Measurements from ENCODE around the gene KCNE1. TPM values are rescaled to one million over a fixed set of nuclear protein-coding genes. Genes with fewer than 3 reads are reported as not detected.
A peak's percentile ranks its signal among the peaks of the same experiment; 100 is the strongest.

Gene KCNE1
- total RNA-seq, 1 experiment from 2014 or later: 0.13 TPM

GRCh38 chr21:34519016-34519415, 7.0 kb upstream of the KCNE1 start:
- DNase-seq (ENCODE audit: low spot score): no peak
- H3K27ac ChIP-seq (ENCODE audit: low read depth, low read length, poor library complexity, severe bottlenecking): no peak overlapping the region
- no peaks in the 10 kb centered on the region for H3K9me3 ChIP-seq (ENCODE audit: low read depth, low read length, poor library complexity, severe bottlenecking)
- ChIA-PET CTCF (no interaction called here), POLR2A (ENCODE audit: low non-redundant PET) (no interaction called here)
- intact Hi-C loops (cut with micrococcal nuclease; ENCODE audit: unreplicated experiment): no loop called here
- H3K27me3 ChIP-seq (replicated peaks; ENCODE audit: insufficient read depth, low read depth, low read length, poor library complexity): no peaks in the 10 kb centered on the region
- no peaks in the 10 kb centered on the region for H3K36me3 ChIP-seq (ENCODE audit: insufficient read depth, low read length, poor library complexity, severe bottlenecking)
- H3K4me3 ChIP-seq (ENCODE audit: low read depth, low read length, poor library complexity, severe bottlenecking): no peak overlapping the region
- TF ChIP-seq, protein P1, sequence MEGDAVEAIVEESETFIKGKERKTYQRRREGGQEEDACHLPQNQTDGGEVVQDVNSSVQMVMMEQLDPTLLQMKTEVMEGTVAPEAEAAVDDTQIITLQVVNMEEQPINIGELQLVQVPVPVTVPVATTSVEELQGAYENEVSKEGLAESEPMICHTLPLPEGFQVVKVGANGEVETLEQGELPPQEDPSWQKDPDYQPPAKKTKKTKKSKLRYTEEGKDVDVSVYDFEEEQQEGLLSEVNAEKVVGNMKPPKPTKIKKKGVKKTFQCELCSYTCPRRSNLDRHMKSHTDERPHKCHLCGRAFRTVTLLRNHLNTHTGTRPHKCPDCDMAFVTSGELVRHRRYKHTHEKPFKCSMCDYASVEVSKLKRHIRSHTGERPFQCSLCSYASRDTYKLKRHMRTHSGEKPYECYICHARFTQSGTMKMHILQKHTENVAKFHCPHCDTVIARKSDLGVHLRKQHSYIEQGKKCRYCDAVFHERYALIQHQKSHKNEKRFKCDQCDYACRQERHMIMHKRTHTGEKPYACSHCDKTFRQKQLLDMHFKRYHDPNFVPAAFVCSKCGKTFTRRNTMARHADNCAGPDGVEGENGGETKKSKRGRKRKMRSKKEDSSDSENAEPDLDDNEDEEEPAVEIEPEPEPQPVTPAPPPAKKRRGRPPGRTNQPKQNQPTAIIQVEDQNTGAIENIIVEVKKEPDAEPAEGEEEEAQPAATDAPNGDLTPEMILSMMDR (conservative IDR thresholded peaks at IDR 0.05; ENCODE audit: low read depth, low read length): no peak
- no peak for TF ChIP-seq EZH2 (IDR thresholded peaks at IDR 0.05; ENCODE audit: borderline replicate concordance, low read depth, low read length, poor library complexity, severe bottlenecking)
- no TSS peak for BruUV-seq (replicated peaks)
- no peaks in the 10 kb centered on the region for H3K4me1 ChIP-seq (ENCODE audit: insufficient read depth, low read length, poor library complexity, severe bottlenecking)

GRCh38 chr21:34518301-34518700, 6.3 kb upstream of the KCNE1 start:
- TF ChIP-seq EZH2 (IDR thresholded peaks at IDR 0.05; ENCODE audit: borderline replicate concordance, low read depth, low read length, poor library complexity, severe bottlenecking): no peak
- TF ChIP-seq, protein P1 (conservative IDR thresholded peaks at IDR 0.05; ENCODE audit: low read depth, low read length): no peak
- H3K27ac ChIP-seq (ENCODE audit: low read depth, low read length, poor library complexity, severe bottlenecking): no peak overlapping the region
- intact Hi-C loops (cut with micrococcal nuclease; ENCODE audit: unreplicated experiment): no loop called here
- ChIA-PET POLR2A (ENCODE audit: low non-redundant PET) (no interaction called here), CTCF (no interaction called here)
- H3K4me3 ChIP-seq (ENCODE audit: low read depth, low read length, poor library complexity, severe bottlenecking): no peak overlapping the region
- no peaks in the 10 kb centered on the region for H3K4me1 ChIP-seq (ENCODE audit: insufficient read depth, low read length, poor library complexity, severe bottlenecking)
- BruUV-seq (replicated peaks): no TSS peak
- H3K9me3 ChIP-seq (ENCODE audit: low read depth, low read length, poor library complexity, severe bottlenecking): no peaks in the 10 kb centered on the region
- no peaks in the 10 kb centered on the region for H3K27me3 ChIP-seq (replicated peaks; ENCODE audit: insufficient read depth, low read depth, low read length, poor library complexity)
- no peaks in the 10 kb centered on the region for H3K36me3 ChIP-seq (ENCODE audit: insufficient read depth, low read length, poor library complexity, severe bottlenecking)
- DNase-seq (ENCODE audit: low spot score): no peak

DNA sequence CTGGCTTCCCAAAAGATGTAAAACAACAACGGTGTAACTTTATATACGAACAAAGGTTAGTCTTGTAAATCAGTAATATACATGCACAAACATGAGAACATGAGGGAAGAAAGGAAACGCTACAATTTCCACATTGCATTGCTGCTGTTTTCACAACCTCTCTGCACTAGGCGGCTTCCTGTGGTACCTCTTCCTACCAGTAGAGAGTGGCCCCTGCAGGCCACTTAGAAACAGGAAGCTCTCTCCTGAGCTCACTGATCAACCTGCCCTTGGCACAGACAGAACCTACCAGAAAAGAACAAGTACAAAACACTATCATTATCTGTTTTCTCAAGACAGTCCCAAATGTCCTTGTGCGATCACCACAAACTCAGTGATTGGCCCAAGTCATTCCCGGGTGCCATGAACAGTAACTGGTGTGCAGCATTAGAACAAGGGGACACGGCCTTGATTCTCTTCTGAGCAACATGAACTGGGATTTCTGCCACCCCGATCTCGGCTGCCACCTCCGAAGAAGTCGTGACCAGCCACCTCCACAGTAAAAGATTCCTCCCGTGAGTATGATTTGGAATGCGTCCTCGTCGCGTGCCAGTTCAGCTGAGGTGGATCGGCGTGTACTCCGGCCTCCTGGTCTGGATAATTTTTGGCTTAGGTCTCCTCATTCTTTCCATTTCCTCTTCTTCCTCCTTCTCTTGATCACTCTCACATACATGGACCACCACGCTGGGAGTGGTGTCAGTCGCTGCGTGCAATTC, 5.7 kb upstream of the KCNE1 start:
- BruUV-seq (replicated peaks): no TSS peak
- no peak overlapping the region for H3K4me3 ChIP-seq (ENCODE audit: low read depth, low read length, poor library complexity, severe bottlenecking)
- H3K36me3 ChIP-seq (ENCODE audit: insufficient read depth, low read length, poor library complexity, severe bottlenecking): no peaks in the 10 kb centered on the region
- no peaks in the 10 kb centered on the region for H3K27me3 ChIP-seq (replicated peaks; ENCODE audit: insufficient read depth, low read depth, low read length, poor library complexity)
- TF ChIP-seq, protein P1 (conservative IDR thresholded peaks at IDR 0.05; ENCODE audit: low read depth, low read length): peak; percentile 24; the same call in 1 of the 2 replicates
- TF ChIP-seq EZH2 (IDR thresholded peaks at IDR 0.05; ENCODE audit: borderline replicate concordance, low read depth, low read length, poor library complexity, severe bottlenecking): no peak
- no peak for DNase-seq (ENCODE audit: low spot score)
- CTCF ChIA-PET: interaction anchor here (0.7 kb wide), 1 partner anchor 622 kb away, joined by 3 read pairs; no protein-coding TSS in a partner anchor
- no peak overlapping the region for H3K27ac ChIP-seq (ENCODE audit: low read depth, low read length, poor library complexity, severe bottlenecking)
- intact Hi-C loops (cut with micrococcal nuclease; ENCODE audit: unreplicated experiment): no loop called here
- H3K4me1 ChIP-seq (ENCODE audit: insufficient read depth, low read length, poor library complexity, severe bottlenecking): no peaks in the 10 kb centered on the region
- POLR2A ChIA-PET (ENCODE audit: low non-redundant PET): interaction anchor here (0.6 kb wide), 1 partner anchor 10 kb away, joined by 4 read pairs; no protein-coding TSS in a partner anchor
- no peaks in the 10 kb centered on the region for H3K9me3 ChIP-seq (ENCODE audit: low read depth, low read length, poor library complexity, severe bottlenecking)
